Peyer's patch (tissue), 4 donors: Measurements from ENCODE around the gene LRRC74A.

Source experiments
- POLR2A ChIP-seq, 2 donors: fragments of 450-650 bp; IDR thresholded peaks; one replicate each; pipeline ENCODE4 v1.5.1; 2017; ENCODE audit warnings: antibody characterized with exemption in 2 of 2, mild to moderate bottlenecking in 2 of 2, moderate library complexity in 2 of 2
- TF ChIP-seq, protein P1 (sequence below), 6 experiments: fragments of 450-650 bp in 4 of 6; fragments of 200-600 bp in 2 of 6; sonication (generic) in 1 of 6; IDR thresholded peaks; one replicate each; pipeline ENCODE4 v1.5.1; 2017 to 2019; ENCODE audit warnings: antibody characterized with exemption in 6 of 6, mild to moderate bottlenecking in 3 of 6, moderate library complexity in 1 of 6

DNA sequence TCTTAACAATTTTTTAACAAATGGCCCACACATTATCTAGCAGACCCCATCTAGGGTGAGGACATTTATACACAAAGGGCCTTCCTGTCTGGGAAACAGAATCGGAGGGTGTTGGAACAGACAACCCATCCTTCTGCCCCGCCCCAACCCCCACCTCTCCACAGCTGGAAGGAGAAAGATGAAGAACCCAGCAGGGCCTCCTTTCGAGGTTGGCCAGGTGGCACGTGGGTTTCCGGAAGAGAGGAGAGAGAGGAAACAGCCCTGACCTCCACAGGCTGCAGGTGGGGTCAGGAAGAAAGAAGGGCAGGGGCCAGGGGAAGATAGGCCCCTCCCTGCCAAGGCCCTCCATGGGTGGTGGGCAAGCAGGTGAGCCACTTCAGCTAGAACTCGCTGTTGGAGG is 57.2 kb downstream of the LRRC74A start:
- TF ChIP-seq, protein P1, sequence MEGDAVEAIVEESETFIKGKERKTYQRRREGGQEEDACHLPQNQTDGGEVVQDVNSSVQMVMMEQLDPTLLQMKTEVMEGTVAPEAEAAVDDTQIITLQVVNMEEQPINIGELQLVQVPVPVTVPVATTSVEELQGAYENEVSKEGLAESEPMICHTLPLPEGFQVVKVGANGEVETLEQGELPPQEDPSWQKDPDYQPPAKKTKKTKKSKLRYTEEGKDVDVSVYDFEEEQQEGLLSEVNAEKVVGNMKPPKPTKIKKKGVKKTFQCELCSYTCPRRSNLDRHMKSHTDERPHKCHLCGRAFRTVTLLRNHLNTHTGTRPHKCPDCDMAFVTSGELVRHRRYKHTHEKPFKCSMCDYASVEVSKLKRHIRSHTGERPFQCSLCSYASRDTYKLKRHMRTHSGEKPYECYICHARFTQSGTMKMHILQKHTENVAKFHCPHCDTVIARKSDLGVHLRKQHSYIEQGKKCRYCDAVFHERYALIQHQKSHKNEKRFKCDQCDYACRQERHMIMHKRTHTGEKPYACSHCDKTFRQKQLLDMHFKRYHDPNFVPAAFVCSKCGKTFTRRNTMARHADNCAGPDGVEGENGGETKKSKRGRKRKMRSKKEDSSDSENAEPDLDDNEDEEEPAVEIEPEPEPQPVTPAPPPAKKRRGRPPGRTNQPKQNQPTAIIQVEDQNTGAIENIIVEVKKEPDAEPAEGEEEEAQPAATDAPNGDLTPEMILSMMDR (IDR thresholded peaks at IDR 0.05) = no peak
- TF ChIP-seq POLR2A (IDR thresholded peaks at IDR 0.05) = no peak
